ENCODE results near the gene WDR73. TPM values are rescaled to one million over a fixed set of nuclear protein-coding genes. Genes with fewer than 3 reads are reported as not detected.

Gene WDR73
- polyA plus RNA-seq, 3 donors = 39.2 to 56.1 (median 42.1) TPM

DNA sequence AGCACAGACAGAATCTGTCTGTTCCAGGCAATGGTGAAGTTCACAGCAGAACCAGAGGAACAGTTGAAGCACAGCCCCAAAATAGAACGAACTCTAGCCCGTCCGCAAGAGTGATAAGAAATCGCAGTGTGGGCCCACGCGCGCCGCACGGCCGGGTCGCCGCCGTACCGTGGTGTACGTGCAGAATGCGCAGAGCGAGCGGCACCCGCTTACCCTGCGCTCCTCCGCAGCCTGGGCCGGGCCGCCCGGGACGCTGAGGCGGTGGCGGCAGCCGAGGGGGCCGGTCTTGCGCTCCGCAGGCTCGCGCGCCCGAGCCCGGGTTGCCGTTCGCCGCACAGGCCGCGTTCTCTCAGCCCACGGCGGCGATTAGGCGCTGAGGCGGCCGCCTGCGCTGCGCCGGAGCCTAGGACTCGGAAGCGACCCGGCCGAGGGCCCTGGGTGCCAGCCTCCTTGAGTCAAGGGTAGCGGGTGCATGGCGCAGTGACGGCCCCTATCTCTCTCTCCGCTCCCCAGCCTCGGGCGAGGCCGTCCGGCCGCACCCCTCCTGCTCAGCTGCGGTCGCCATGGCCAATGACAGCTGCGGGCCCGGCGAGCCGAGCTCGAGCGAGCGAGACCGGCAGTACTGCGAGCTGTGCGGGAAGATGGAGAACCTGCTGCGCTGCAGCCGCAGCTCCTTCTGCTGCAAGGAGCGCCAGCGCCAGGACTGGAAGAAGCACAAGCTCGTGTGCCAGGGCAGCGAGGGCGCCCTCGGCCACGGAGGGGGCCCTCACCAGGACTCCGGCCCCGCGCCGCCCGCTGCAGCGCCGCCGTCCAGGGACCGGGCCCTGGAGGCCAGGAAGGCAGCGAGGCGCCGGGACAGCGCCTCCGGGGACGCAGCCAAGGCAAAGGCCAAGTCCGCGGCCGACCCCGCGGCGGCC, 20.5 kb downstream of the WDR73 start:
- DNase-seq (ENCODE audit: extremely low read depth in 1 of 11, low read depth in 9 of 11, low spot score in 4 of 11) = peak in 8 of 11 donors; percentile 44 to 68 (median 60)

- no peak for DNase-seq (ENCODE audit: extremely low read depth in 1 of 11, low read depth in 9 of 11, low spot score in 4 of 11)
These were observed 22.3 kb downstream of the WDR73 start for GRCh38 chr15:84631706-84632272.

- DNase-seq (ENCODE audit: extremely low read depth in 1 of 11, low read depth in 9 of 11, low spot score in 4 of 11) = no peak
These were observed 25.1 kb downstream of the WDR73 start for GRCh38 chr15:84629033-84629432.

DNA sequence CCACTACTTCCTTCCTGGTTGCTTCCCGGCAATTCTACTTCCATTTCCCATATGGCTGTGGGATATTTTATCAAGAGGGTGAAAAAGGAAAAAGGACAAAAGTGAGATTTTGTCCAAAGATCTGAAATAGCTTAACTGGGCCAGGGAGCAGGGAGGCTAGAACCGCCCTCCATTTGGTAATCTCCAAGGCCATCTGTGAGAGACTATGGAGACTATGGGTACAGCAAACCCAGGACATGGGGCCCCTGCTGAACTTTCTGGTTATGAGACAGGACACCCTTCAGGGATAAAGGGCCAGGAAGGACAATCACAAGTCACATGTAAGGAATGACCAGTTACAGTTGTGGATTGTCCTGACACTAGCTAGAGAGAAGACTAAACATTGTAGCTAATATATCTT, 29.0 kb downstream of the WDR73 start:
- DNase-seq (ENCODE audit: extremely low read depth in 1 of 11, low read depth in 9 of 11, low spot score in 4 of 11) = no peak

DNA sequence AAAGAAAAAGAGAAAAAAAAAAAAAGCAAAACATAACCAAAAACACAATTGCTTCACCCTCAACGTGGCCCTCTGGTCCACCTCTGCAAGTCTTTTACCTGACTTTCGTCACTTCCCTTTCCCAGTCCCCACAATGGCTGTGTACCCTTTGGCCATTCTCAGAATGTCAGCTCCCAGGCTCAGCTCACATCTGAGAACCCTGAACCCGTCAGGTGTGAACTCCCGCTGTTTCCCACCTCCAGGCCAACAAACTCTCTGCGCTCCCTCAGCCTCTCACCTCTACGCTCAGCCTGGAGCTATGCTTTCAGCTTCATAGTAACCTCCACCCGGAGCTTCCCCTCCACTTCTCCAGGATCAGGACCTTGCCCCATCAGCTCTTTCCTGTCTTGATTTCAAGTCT, 29.7 kb downstream of the WDR73 start:
- DNase-seq (ENCODE audit: extremely low read depth in 1 of 11, low read depth in 9 of 11, low spot score in 4 of 11) = no peak

GRCh38 chr15:84621358-84621979, 32.6 kb downstream of the WDR73 start:
- DNase-seq (ENCODE audit: extremely low read depth in 1 of 11, low read depth in 9 of 11, low spot score in 4 of 11) = no peak

DNA sequence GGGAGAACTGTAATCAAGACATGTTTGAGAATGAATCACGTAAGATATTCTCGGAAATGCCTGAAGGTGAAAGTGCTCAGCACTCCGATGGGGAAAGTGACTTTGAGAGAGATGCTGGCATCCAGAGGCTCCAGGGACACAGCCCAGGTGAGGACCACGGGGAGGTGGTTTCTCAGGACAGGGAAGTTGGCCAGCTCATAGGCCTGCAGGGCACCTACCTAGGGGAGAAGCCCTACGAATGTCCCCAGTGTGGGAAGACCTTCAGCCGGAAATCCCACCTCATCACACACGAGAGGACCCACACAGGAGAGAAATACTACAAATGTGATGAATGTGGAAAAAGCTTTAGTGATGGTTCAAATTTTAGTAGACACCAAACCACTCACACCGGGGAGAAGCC, 33.5 kb downstream of the WDR73 start:
- DNase-seq (ENCODE audit: extremely low read depth in 1 of 11, low read depth in 9 of 11, low spot score in 4 of 11) = no peak

- DNase-seq (ENCODE audit: extremely low read depth in 1 of 11, low read depth in 9 of 11, low spot score in 4 of 11) = no peak
These were observed 37.8 kb downstream of the WDR73 start for GRCh38 chr15:84616235-84616634.

DNA sequence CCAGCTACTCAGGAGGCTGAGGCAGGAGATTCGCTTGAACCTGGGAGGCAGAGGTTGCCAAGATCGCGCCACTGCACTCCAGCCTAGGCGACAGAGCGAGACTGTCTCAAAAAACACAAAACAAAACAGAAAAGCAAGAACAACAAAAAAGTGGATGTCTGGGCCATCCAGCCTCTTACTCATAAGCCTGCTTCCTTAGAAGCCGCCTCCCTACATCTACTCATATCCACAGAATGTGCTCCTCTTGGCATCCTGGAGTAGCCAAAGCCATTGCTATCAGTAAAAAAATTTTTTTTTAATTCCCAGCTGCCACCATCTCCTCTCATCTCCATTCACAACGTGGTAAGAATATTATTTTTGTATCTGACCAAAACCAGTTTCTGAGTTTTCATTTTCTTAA, 42.5 kb downstream of the WDR73 start:
- no peak for DNase-seq (ENCODE audit: extremely low read depth in 1 of 11, low read depth in 9 of 11, low spot score in 4 of 11)

GRCh38 chr15:84609818-84610525, 44.1 kb downstream of the WDR73 start:
- DNase-seq (ENCODE audit: extremely low read depth in 1 of 11, low read depth in 9 of 11, low spot score in 4 of 11) = no peak

DNA sequence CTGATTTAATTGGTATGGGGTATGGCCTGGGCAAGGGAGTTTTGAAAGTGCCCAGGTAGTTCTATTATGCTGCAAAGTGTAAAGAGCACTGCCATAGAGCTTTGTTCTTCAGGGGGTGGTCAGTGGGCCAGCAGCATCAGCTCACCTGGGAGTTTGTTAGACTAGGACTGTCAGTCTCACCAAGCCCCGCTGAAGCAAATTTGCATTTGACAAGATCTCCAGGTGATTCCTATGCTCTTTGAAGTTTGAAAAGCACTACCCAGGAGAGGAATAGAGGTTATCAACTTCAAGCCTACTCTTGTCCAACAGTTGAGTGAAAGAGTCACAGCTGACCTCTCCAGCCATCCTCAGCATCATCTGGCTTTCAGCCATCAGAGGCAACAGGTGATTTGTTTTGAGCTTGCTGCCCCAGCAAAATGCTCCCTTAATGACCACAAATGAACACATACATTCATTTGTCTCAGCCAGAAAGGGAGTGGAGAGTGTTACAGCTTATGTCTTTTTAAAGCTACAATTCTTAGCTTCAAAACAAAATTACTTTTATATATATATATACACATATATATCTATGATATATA, 45.3 kb downstream of the WDR73 start:
- no peak for DNase-seq (ENCODE audit: extremely low read depth in 1 of 11, low read depth in 9 of 11, low spot score in 4 of 11)

- DNase-seq (ENCODE audit: extremely low read depth in 1 of 11, low read depth in 9 of 11, low spot score in 4 of 11) = no peak
These were observed 47.4 kb downstream of the WDR73 start for GRCh38 chr15:84606653-84607120.

DNA sequence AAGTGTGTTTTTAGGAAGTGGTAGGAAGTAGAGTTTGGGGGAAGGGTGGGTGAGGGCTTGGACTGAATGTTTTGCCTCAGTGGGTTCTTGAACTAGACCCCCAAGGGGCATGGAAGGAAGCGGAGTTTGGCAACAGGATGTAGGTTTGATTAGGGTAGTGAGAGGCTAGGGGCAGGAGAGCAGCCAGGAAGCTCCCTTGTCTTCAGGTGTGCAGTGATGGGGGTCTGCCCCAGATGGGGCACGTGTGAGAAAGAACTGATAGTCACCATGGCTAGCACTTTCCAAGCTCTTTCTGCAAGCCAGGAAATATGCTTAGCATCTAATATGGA, 48.6 kb downstream of the WDR73 start:
- no peak for DNase-seq (ENCODE audit: extremely low read depth in 1 of 11, low read depth in 9 of 11, low spot score in 4 of 11)

DNA sequence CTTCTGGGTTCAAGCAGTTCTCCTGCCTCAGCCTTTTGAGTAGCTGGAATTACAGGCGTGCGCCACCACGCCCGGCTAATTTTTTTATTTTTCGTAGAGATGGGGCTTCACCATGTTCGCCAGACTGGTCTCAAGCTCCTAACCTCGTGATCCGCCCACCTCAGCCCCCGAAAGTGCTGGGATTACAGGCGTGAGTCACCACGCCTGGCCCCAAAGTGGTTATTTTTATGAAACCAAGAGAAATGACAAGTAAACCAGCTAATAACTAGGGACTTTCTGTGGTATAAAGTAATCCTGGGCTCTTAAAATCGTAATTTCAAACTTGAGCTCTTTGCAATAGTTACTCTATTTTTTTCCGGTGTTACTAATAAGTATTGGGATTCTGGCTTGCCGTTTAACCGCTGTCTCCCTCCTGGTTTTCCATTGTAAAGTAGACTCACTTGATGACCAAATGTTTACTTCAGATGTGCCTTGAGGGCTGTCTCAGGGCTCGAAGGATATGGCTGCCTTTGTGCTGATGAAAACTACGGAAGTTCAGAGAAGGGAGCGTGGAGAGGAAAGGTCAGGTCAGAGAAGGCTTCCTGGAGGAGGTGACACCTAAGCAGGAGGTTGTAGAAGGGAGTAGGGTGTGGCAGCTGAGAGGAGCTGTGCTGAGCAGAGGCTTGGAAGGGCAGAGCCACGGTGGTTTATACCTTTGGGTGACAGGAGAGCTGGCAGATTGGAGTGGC, 49.1 kb downstream of the WDR73 start:
- no peak for DNase-seq (ENCODE audit: extremely low read depth in 1 of 11, low read depth in 9 of 11, low spot score in 4 of 11)

- DNase-seq (ENCODE audit: extremely low read depth in 1 of 11, low read depth in 9 of 11, low spot score in 4 of 11) = no peak
These were observed 50.3 kb downstream of the WDR73 start for GRCh38 chr15:84603630-84604379.

DNA sequence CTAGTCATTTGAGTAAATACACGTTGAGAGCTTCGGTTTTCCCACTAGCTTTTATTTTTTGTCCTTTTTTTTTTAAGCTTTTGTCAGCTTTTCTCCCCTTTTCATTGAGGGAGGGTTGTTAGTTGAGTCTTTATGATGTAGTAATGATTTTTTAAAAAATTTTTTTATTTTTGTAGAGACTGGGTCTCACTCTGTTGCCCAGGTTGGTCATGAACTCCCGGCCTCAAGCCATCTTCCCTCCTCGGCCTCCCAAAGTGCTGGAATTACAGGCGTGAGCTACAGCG, 52.6 kb downstream of the WDR73 start:
- DNase-seq (ENCODE audit: extremely low read depth in 1 of 11, low read depth in 9 of 11, low spot score in 4 of 11) = no peak

GRCh38 chr15:84600687-84601554, 53.2 kb downstream of the WDR73 start, which contains the start of gene ZSCAN2:
TSS of gene ZSCAN2 (plus strand) at chr15:84601009. CDS start at chr15:84603928, 2,919 bp downstream.
- DNase-seq (ENCODE audit: extremely low read depth in 1 of 11, low read depth in 9 of 11, low spot score in 4 of 11) = peak; percentile 81 to 95 (median 93)

All from renal cortex interstitium (tissue), 11 donors.